Neural cell (in vitro differentiated cells): Measurements from ENCODE around the gene PTPRC. TPM values are rescaled to one million over a fixed set of nuclear protein-coding genes. Genes with fewer than 3 reads are reported as not detected.

Source experiments
- H2AFZ ChIP-seq: fragments of 200-600, 300-800 bp; sonication (generic), shearing (Covaris generic); 2 replicates; pipeline ENCODE4 v1.6.0; 2014; ENCODE audit warnings: low read depth, mild to moderate bottlenecking, antibody characterized with exemption, low read length, moderate library complexity
- H3F3A ChIP-seq: fragments of 200-600 bp; shearing (Covaris generic); 2 replicates; pipeline ENCODE4 v1.6.1; 2016; ENCODE audit warnings: mild to moderate bottlenecking, moderate library complexity, mixed read lengths, antibody characterized with exemption, low read length; ENCODE audit not compliant: insufficient read depth, poor library complexity, severe bottlenecking
- H3K27ac ChIP-seq: fragments of 200-600, 300-800 bp; sonication (generic), shearing (Covaris generic); 2 replicates; pipeline ENCODE4 v1.5.1; 2014; ENCODE audit warnings: mild to moderate bottlenecking, low read length, moderate library complexity
- H3K27me3 ChIP-seq: fragments of 300-800, 200-600 bp; sonication (generic), shearing (Covaris generic); 2 replicates; pipeline ENCODE4 v1.6.0; 2014; ENCODE audit warnings: mild to moderate bottlenecking, low read depth, low read length, moderate library complexity; ENCODE audit not compliant: insufficient read depth
- H3K36me3 ChIP-seq: fragments of 300-800, 200-600 bp; sonication (generic), shearing (Covaris generic); 2 replicates; pipeline ENCODE4 v1.5.1; 2014; ENCODE audit warnings: mild to moderate bottlenecking, antibody characterized with exemption, low read length, moderate library complexity; ENCODE audit not compliant: insufficient read depth
- H3K4me2 ChIP-seq: fragments of 300-800, 200-600 bp; sonication (generic), shearing (Covaris generic); 2 replicates; pipeline ENCODE4 v1.6.0; 2014; ENCODE audit warnings: mild to moderate bottlenecking, low read length
- H3K4me3 ChIP-seq: fragments of 300-800, 200-600 bp; sonication (generic), shearing (Covaris generic); 2 replicates; pipeline ENCODE4 v1.5.1; 2014; ENCODE audit warnings: mild to moderate bottlenecking, low read length, moderate library complexity
- H3K79me2 ChIP-seq: fragments of 200-600 bp; shearing (Covaris generic); replicated peaks from 2 replicates; pipeline ENCODE4 v1.6.0; 2014; ENCODE audit warnings: mild to moderate bottlenecking, low read length, moderate library complexity; ENCODE audit not compliant: insufficient read depth
- H3K9ac ChIP-seq: fragments of 300-800, 200-600 bp; sonication (generic), shearing (Covaris generic); 2 replicates; pipeline ENCODE4 v1.6.1; 2016; ENCODE audit warnings: mild to moderate bottlenecking, low read length, mixed read lengths
- H3K9me2 ChIP-seq: fragments of 200-600 bp; shearing (Covaris generic); 2 replicates; pipeline ENCODE4 v1.6.1; 2016; ENCODE audit warnings: mild to moderate bottlenecking, low read length, mixed read lengths; ENCODE audit not compliant: insufficient read depth
- H3K9me3 ChIP-seq: fragments of 200-600, 300-800 bp; sonication (generic), shearing (Covaris generic); 2 replicates; pipeline ENCODE4 v1.6.1; 2016; ENCODE audit warnings: mild to moderate bottlenecking, mixed run types, low read length, moderate library complexity, mixed read lengths
- H4K20me1 ChIP-seq: fragments of 200-600 bp; shearing (Covaris generic); 2 replicates; pipeline ENCODE4 v1.6.1; 2016; ENCODE audit warnings: mild to moderate bottlenecking, mixed run types; ENCODE audit not compliant: insufficient read depth
- CTCF ChIP-seq: fragments of 450-650 bp; IDR thresholded peaks from 2 replicates; pipeline ENCODE4 v1.5.1; 2014; ENCODE audit warnings: antibody characterized with exemption, mild to moderate bottlenecking, moderate library complexity; ENCODE audit not compliant: poor library complexity, severe bottlenecking
- EP300 ChIP-seq: fragments of 450-650 bp; conservative IDR thresholded peaks from 2 replicates; pipeline ENCODE4 v1.6.1; 2014; ENCODE audit warnings: antibody characterized with exemption, mild to moderate bottlenecking, moderate library complexity; ENCODE audit not compliant: poor library complexity, severe bottlenecking
- EZH2 ChIP-seq: fragments of 200-600, 300-800 bp; shearing (Covaris generic), sonication (generic); IDR thresholded peaks from 2 replicates; pipeline ENCODE4 v1.6.1; 2014; ENCODE audit warnings: antibody characterized with exemption, low read length, borderline replicate concordance, mild to moderate bottlenecking; ENCODE audit not compliant: insufficient read depth, poor library complexity, severe bottlenecking
- MXI1 ChIP-seq: fragments of 450-650 bp; conservative IDR thresholded peaks from 2 replicates; pipeline ENCODE4 v1.6.1; 2014; ENCODE audit warnings: antibody characterized with exemption, mild to moderate bottlenecking; ENCODE audit not compliant: poor library complexity, severe bottlenecking
- POLR2AphosphoS5 ChIP-seq: IDR thresholded peaks from 2 replicates; pipeline ENCODE4 v1.6.1; 2012
- RAD21 ChIP-seq: fragments of 450-650 bp; conservative IDR thresholded peaks from 2 replicates; pipeline ENCODE4 v1.6.1; 2014; ENCODE audit warnings: antibody characterized with exemption, mild to moderate bottlenecking, moderate library complexity
- REST ChIP-seq: IDR thresholded peaks from 2 replicates; pipeline ENCODE4 v1.6.1; 2012; ENCODE audit warnings: borderline replicate concordance
- SMC3 ChIP-seq: fragments of 450-650 bp; conservative IDR thresholded peaks from 2 replicates; pipeline ENCODE4 v1.6.1; 2014; ENCODE audit warnings: antibody characterized with exemption, mild to moderate bottlenecking, moderate library complexity; ENCODE audit not compliant: poor library complexity
- TAF1 ChIP-seq: IDR thresholded peaks from 2 replicates; pipeline ENCODE4 v1.6.1; 2012; ENCODE audit warnings: low read depth
- polyA plus RNA-seq: library from polyadenylated mRNA; depleted of rRNA; stranded (reverse); fragments of >200 nt; gene quantifications from 2 replicates; pipeline ENCODE4 v1.2.3, GENCODE V29; 2014

PTPRC gene
- polyA plus RNA-seq, 1 donor from 2014 or later, result 0.12 TPM

GRCh38 chr1:198700016-198700392, 61.2 kb downstream of the PTPRC start:
- no peak overlapping the region for H2AFZ ChIP-seq
- no peak overlapping the region for H3K9ac ChIP-seq
- H4K20me1 ChIP-seq, result no peaks in the 10 kb centered on the region
- H3K27ac ChIP-seq, result no peak overlapping the region
- no peak overlapping the region for H3K4me3 ChIP-seq
- peaks cover 4% of the 10 kb centered on the region for H3F3A ChIP-seq
- no peaks in the 10 kb centered on the region for H3K79me2 ChIP-seq
- no peak for TF ChIP-seq RAD21
- no peak for TF ChIP-seq POLR2AphosphoS5
- TF ChIP-seq EZH2, result no peak
- TF ChIP-seq CTCF, result no peak
- TF ChIP-seq EP300, result no peak
- TF ChIP-seq SMC3, result no peak
- no peak for TF ChIP-seq MXI1
- no peak for TF ChIP-seq REST
- no peak for TF ChIP-seq TAF1
- H3K27me3 ChIP-seq, result no peaks in the 10 kb centered on the region
- no peaks in the 10 kb centered on the region for H3K9me3 ChIP-seq
- no peaks in the 10 kb centered on the region for H3K36me3 ChIP-seq
- no peak overlapping the region for H3K4me2 ChIP-seq
- no peaks in the 10 kb centered on the region for H3K9me2 ChIP-seq

- H3K27me3 ChIP-seq, result no peaks in the 10 kb centered on the region
- H3K79me2 ChIP-seq, result no peaks in the 10 kb centered on the region
- no peak overlapping the region for H3K4me3 ChIP-seq
- no peak overlapping the region for H3K9ac ChIP-seq
- peak overlapping the region; percentile 63 for H3K27ac ChIP-seq
- no peaks in the 10 kb centered on the region for H4K20me1 ChIP-seq
- TF ChIP-seq MXI1 (no peak), POLR2AphosphoS5 (no peak), EZH2 (no peak), EP300 (no peak), TAF1 (no peak), CTCF (no peak), RAD21 (no peak), REST (no peak)
- no peaks in the 10 kb centered on the region for H3K9me3 ChIP-seq
- peaks cover 4% of the 10 kb centered on the region for H3F3A ChIP-seq
- no peaks in the 10 kb centered on the region for H3K9me2 ChIP-seq
- no peak overlapping the region for H3K4me2 ChIP-seq
- no peaks in the 10 kb centered on the region for H3K36me3 ChIP-seq
- no peak overlapping the region for H2AFZ ChIP-seq
Measured at GRCh38 chr1:198700396-198700795, 61.6 kb downstream of the PTPRC start.
